Measurements from ENCODE around the gene TMSB4X. TPM values are rescaled to one million over a fixed set of nuclear protein-coding genes. Genes with fewer than 3 reads are reported as not detected.
A peak's percentile ranks its signal among the peaks of the same experiment; 100 is the strongest.
"Not testable (repeated sequence)": the region's sequence is repeated elsewhere in the genome, so short reads cannot be mapped to it uniquely, and the experiment has no call there.

Gene TMSB4X
- total RNA-seq, 1 experiment from 2014 or later: 2,928 TPM

DNA sequence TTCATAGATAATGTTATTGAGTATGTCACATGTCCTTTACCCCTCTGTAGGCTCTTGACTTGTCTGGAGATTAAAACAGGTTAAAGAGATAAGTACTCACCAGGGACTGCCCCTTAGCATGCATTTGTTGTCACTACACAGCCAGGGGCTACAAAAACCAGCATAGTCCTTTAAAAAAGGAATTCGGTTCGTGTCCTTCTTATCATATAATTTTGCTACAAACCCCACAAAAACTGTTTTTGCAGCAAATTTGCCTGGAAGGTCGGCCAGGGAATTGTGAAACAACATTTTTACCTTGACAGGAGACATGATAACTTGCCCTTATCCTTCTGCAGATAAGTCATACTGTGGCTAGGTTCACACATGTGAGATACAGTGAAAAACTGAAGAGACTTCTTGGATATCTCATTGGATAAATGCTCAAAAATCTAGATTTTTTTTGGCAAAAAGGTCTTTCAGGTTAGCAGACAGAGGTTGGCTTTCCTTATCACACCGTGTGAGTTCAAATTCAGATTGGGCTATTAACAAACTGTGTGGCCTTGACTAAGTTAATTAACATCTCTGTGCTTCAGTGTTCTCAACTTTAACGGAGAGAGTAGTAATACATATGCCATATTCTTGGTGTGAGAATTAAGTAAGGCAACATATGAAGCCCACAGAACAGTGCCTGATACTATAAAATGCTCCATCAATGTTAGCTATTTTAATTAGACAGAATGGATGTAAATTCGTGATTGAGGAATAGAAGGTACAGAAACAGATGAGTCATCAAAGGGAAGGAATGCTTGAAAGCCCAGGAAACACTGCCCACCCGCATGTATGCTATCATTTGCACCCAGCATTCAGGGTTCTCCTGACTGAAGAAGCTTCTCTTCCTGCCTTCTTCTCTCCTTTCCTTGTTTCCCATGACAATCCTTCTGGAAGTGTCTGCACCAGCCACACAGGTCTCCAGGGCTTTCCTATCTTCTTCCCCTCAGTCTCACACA is 39.5 kb downstream of the TMSB4X start:
- no peak for ATAC-seq
- TF ChIP-seq SIN3A (IDR thresholded peaks at IDR 0.05; ENCODE audit: borderline replicate concordance, insufficient read depth, low read depth, low read length): no peak
- TF ChIP-seq POLR2AphosphoS5 (IDR thresholded peaks at IDR 0.05; ENCODE audit: low read depth, low read length): no peak
- TF ChIP-seq, protein P1, sequence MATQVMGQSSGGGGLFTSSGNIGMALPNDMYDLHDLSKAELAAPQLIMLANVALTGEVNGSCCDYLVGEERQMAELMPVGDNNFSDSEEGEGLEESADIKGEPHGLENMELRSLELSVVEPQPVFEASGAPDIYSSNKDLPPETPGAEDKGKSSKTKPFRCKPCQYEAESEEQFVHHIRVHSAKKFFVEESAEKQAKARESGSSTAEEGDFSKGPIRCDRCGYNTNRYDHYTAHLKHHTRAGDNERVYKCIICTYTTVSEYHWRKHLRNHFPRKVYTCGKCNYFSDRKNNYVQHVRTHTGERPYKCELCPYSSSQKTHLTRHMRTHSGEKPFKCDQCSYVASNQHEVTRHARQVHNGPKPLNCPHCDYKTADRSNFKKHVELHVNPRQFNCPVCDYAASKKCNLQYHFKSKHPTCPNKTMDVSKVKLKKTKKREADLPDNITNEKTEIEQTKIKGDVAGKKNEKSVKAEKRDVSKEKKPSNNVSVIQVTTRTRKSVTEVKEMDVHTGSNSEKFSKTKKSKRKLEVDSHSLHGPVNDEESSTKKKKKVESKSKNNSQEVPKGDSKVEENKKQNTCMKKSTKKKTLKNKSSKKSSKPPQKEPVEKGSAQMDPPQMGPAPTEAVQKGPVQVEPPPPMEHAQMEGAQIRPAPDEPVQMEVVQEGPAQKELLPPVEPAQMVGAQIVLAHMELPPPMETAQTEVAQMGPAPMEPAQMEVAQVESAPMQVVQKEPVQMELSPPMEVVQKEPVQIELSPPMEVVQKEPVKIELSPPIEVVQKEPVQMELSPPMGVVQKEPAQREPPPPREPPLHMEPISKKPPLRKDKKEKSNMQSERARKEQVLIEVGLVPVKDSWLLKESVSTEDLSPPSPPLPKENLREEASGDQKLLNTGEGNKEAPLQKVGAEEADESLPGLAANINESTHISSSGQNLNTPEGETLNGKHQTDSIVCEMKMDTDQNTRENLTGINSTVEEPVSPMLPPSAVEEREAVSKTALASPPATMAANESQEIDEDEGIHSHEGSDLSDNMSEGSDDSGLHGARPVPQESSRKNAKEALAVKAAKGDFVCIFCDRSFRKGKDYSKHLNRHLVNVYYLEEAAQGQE (IDR thresholded peaks at IDR 0.05; ENCODE audit: insufficient read depth in 1 of 2, low read depth in 2 of 2, low read length in 1 of 2): no peak
- TF ChIP-seq, protein P2, sequence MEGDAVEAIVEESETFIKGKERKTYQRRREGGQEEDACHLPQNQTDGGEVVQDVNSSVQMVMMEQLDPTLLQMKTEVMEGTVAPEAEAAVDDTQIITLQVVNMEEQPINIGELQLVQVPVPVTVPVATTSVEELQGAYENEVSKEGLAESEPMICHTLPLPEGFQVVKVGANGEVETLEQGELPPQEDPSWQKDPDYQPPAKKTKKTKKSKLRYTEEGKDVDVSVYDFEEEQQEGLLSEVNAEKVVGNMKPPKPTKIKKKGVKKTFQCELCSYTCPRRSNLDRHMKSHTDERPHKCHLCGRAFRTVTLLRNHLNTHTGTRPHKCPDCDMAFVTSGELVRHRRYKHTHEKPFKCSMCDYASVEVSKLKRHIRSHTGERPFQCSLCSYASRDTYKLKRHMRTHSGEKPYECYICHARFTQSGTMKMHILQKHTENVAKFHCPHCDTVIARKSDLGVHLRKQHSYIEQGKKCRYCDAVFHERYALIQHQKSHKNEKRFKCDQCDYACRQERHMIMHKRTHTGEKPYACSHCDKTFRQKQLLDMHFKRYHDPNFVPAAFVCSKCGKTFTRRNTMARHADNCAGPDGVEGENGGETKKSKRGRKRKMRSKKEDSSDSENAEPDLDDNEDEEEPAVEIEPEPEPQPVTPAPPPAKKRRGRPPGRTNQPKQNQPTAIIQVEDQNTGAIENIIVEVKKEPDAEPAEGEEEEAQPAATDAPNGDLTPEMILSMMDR (IDR thresholded peaks at IDR 0.05): no peak
- TF ChIP-seq TCF7L2 (IDR thresholded peaks at IDR 0.05; ENCODE audit: low read depth, low read length): no peak
- BruUV-seq (replicated peaks): no TSS peak
- Histone ChIP-seq H3K9me3 (ENCODE audit: control insufficient read depth, insufficient read depth, low read depth, low read length) (no peaks in the 10 kb centered on the region), H3K4me1 (ENCODE audit: control insufficient read depth, insufficient read depth, low read length) (no peaks in the 10 kb centered on the region; the same call in 1 of the 2 replicates), H3K4me3 (ENCODE audit: low read depth in 2 of 2, low read length in 2 of 2) (no peak overlapping the region), H3K27me3 (ENCODE audit: control insufficient read depth, insufficient read depth, low read length) (no peaks in the 10 kb centered on the region), H3K36me3 (ENCODE audit: control insufficient read depth, insufficient read depth, low read length) (no peaks in the 10 kb centered on the region), H3K27ac (ENCODE audit: low read length) (peak overlapping the region; percentile 75)
- ChIA-PET POLR2A (no interaction called here), CTCF (no interaction called here)
- intact Hi-C loops (cut with micrococcal nuclease; ENCODE audit: unreplicated experiment) (no loop called here), in situ Hi-C loops (cut with HindIII; ENCODE audit: low pct_unique_long_range_greater_than_20kb, low sequenced_read_pairs) (no loop called here)
- DNase-seq (ENCODE audit: low read depth, low spot score): no peak

DNA sequence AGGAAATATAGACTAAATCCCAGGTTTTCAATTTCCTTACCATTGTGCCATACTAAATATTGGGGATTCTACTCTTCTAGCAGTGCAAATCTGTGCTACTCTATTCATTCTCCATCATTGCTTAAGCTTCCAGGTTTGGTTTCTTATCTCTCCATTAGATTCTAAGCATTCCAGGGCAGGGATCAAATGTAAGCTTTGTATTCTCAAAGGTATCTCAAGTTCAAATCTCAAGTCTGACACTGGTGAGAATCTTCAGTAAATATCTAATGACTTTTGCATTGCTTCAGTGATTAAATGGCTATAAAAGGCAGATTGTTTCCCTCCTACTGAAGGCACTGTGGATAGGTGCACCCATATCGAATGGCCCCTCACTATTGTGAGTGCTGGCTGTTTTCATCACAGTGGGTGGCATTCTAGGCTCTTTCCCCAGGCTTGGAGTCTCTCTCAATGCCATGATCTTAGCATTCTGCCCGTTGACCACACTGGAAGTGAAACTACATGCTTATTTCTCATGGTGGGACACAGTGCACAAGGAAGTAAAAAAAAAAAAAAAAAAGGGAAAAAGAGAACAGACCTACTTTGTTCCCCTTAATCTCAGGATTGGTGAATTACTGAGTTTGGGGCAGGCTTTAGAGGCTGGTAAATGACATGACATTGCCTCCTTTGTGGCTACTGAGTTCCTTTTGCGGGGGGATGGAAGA is 40.8 kb downstream of the TMSB4X start:
- Histone ChIP-seq H3K4me1 (ENCODE audit: control insufficient read depth, insufficient read depth, low read length) (no peaks in the 10 kb centered on the region; the same call in 1 of the 2 replicates), H3K27ac (ENCODE audit: low read length) (peak overlapping the region; percentile 51; the same call in 1 of the 2 replicates), H3K27me3 (ENCODE audit: control insufficient read depth, insufficient read depth, low read length) (no peaks in the 10 kb centered on the region), H3K36me3 (ENCODE audit: control insufficient read depth, insufficient read depth, low read length) (no peaks in the 10 kb centered on the region), H3K9me3 (ENCODE audit: control insufficient read depth, insufficient read depth, low read depth, low read length) (no peaks in the 10 kb centered on the region), H3K4me3 (ENCODE audit: low read depth in 2 of 2, low read length in 2 of 2) (no peak overlapping the region)
- ChIA-PET CTCF (no interaction called here), POLR2A (no interaction called here)
- in situ Hi-C loops (cut with HindIII; ENCODE audit: low pct_unique_long_range_greater_than_20kb, low sequenced_read_pairs) (no loop called here), intact Hi-C loops (cut with micrococcal nuclease; ENCODE audit: unreplicated experiment) (no loop called here)
- ATAC-seq (no peak), DNase-seq (ENCODE audit: low read depth, low spot score) (no peak)
- TF ChIP-seq, protein P2 (IDR thresholded peaks at IDR 0.05): no peak
- TF ChIP-seq, protein P1 (IDR thresholded peaks at IDR 0.05; ENCODE audit: insufficient read depth in 1 of 2, low read depth in 2 of 2, low read length in 1 of 2): no peak
- no peak for TF ChIP-seq TCF7L2 (IDR thresholded peaks at IDR 0.05; ENCODE audit: low read depth, low read length)
- TF ChIP-seq SIN3A (IDR thresholded peaks at IDR 0.05; ENCODE audit: borderline replicate concordance, insufficient read depth, low read depth, low read length): no peak
- no peak for TF ChIP-seq POLR2AphosphoS5 (IDR thresholded peaks at IDR 0.05; ENCODE audit: low read depth, low read length)
- BruUV-seq (replicated peaks): no TSS peak

DNA sequence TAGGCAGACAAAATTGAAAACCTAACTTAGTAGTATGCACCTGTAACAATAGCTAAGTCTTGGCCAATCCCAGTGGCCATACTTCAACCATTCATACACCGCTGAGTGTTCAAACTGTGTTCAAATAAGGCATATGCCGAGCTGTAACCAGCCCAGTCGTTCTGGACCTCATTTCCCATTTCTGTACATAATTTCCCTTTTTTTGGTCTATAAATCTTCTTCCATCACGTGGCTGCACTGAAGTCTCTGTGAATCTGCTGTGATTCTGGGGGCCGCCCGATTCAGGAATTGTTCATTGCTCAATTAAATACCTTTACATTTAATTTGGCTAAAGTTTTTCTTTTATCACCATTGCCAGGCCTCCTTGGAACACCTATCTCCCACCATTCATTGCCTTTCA is 41.8 kb downstream of the TMSB4X start:
- ATAC-seq; intact Hi-C loops (cut with micrococcal nuclease; ENCODE audit: unreplicated experiment); H3K27me3 ChIP-seq (ENCODE audit: control insufficient read depth, insufficient read depth, low read length); DNase-seq (ENCODE audit: low read depth, low spot score); H3K4me1 ChIP-seq (ENCODE audit: control insufficient read depth, insufficient read depth, low read length); BruUV-seq (replicated peaks); H3K9me3 ChIP-seq (ENCODE audit: control insufficient read depth, insufficient read depth, low read depth, low read length); H3K36me3 ChIP-seq (ENCODE audit: control insufficient read depth, insufficient read depth, low read length); CTCF ChIA-PET; H3K4me3 ChIP-seq (ENCODE audit: low read depth in 2 of 2, low read length in 2 of 2); in situ Hi-C loops (cut with HindIII; ENCODE audit: low pct_unique_long_range_greater_than_20kb, low sequenced_read_pairs); POLR2A ChIA-PET: not testable (repeated sequence)
- peak overlapping the region; percentile 51; the same call in 1 of the 2 replicates for H3K27ac ChIP-seq (ENCODE audit: low read length)

Measured in Panc1 (cell line).